Muscle of arm (tissue), 12 donors: ENCODE data around the gene TM9SF1. TPM values are rescaled to one million over a fixed set of nuclear protein-coding genes. Genes with fewer than 3 reads are reported as not detected.
"Not testable (repeated sequence)": the region's sequence is repeated elsewhere in the genome, so short reads cannot be mapped to it uniquely, and the experiment has no call there.

Experiments
- DNase-seq: peaks from one replicate; pipeline ENCODE4 v3.0.0-alpha.2; 2013
- polyA plus RNA-seq, 12 donors: library from polyadenylated mRNA; unstranded; fragments of 120-200 nt; gene quantifications; one replicate each; pipeline ENCODE4 v1.2.1, GENCODE V29; 2013; ENCODE audit not compliant: insufficient read length in 12 of 12

Gene TM9SF1
- polyA plus RNA-seq, 12 donors: 13.2 to 60.8 (median 17.5) TPM; not detected in 1

DNA sequence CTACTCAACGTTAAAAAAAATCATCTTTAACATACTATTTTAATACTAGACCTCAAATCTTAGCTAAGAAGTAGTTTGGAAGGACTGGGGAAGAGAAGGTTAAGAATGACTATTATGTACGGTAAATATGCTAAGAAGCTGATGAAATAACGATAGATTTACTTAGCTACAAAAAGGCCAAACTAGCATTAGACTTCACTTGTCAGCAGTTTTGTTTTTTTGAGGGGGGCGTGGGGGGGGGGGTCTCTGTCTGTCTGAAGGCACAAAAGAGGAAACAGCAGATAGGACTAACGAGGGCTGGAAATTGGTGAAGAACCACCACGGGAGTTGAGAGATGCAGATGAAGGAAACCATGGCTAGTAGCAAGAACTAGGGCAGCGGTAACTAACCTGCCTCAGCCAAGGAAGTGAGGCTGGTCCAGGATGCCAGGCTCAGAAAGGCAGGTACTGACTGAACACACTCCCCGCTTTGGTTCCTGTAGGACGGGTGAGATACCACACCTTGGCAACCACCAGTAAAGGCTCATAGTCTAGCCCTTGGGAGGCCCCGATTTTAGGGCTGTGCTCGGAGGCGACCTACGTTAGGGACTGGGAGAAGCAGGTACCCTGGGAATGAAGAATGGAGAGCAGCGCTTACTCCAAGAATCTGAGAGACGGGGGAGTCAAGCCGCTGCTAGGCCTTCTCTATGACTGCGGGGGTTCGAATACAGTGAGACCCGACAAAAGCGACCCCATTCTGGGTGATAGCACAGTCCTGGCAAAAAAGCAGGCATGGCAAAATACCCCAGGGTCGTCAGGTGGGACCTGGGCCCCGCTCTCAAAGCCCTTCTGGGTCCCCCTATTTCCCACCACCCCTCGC, 36.3 kb upstream of the TM9SF1 start:
- DNase-seq: no peak

DNA sequence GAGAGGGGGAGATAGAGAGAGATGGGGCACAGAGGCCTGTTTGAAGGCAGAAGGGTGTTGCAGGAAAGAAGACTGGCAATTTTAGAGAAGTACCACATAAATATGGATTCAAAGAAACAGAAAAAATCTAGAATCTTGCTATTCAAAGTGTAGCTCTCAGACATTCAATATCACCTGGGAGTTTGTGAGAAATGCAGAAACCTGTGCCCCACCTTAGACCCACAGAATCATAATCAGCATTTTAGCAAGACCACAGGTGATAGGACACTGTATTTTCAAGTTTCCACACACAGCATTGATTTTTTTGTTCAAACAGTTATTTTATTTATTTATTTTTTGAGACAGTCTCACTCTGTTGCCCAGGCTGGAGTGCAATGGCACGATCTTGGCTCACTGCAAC, 33.7 kb upstream of the TM9SF1 start:
- no peak for DNase-seq

DNA sequence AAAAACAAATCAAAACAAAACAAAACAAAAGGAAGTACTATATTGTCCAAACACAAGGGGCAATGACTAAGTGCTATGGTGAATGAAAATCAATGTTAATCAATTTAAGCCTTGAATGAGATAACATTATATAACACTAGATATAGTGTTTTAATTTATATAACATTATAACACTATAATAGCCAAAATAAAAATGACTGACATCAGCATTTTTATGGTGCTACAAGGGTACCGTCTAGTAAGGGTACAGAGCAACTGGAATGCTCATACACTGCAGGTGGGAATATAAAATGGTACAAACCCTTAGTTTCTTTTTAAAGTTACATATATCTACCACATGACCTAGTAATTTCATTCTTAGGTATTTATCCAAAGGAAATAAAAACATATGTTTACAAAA, 31.2 kb upstream of the TM9SF1 start:
- DNase-seq: no peak

DNA sequence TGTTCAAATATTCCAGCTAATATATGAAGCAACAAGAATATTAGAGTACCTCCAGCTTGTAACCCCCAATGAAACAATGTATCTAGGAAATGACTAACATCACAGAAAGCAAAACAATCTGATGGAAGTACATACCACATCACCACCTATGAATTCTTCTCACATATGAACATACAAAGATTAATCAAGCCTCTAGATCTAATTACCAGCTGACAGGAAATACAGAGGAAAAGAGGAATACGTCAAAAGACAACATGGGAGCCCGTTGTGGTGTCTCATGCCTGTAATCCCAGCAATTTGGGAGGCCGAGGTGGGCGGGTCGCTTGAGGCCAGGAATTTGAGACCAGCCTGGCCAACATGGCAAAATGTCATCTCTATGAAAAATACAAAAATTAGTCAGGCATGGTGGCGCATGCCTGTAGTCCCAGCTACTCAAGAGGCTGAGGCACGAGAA, 29.4 kb upstream of the TM9SF1 start:
- no peak for DNase-seq

DNA sequence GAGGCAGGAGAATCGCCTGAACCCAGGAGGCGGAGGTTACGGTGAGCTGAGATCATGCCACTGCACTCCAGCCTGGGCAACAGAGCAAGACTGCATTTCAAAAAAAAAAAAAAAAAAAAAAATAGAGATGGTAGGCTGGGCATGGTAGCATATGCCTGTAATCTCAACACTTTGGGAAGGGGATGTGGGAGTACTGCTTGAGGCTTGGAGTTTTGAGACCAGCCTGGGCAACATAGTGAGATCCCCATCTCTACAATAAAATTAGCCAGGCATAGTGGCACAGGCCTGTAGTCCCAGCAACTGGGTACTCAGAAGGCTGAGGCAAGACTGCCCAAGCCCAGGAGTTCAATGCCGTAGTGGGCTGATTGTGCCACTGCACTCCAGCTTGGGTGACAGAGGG, 27.7 kb upstream of the TM9SF1 start:
- not testable (repeated sequence) for DNase-seq

DNA sequence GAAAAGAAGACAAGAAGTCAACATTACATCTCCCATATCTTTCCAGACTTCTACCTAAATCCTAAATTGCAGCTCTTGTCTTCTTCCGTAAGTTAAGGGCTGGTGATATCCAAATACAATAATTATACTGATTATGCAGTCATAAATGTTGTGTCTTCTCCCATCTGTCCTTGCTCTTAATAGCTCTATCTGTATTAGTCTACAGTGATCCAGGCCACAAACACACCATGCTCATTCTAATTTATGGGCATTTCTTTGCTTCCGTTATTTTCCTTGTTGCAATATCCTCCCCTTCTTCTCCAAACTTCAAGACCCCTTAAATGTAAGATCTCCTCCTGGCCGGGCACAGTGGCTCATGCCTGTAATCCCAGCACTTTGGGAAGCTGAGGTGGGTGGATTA, 24.3 kb upstream of the TM9SF1 start:
- DNase-seq: no peak

DNA sequence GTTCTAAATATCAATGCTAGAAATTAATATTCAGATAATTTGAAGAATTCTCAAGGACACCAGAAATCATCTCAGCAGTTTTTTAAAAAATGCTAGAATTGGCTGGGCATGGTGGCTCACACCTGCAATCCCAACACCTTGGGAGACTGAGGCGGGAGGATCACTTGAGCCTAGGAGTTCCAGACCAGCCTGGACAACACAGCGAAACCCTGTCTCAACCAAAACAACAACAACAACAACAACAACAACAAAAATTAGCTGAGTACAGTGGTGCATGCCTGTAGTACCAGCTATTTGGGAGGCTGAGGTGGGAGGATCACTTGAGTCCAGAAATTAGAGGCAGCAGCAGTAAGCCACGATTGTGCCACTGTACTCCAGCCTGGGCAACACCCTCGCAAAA, 23.8 kb upstream of the TM9SF1 start:
- no peak for DNase-seq

DNA sequence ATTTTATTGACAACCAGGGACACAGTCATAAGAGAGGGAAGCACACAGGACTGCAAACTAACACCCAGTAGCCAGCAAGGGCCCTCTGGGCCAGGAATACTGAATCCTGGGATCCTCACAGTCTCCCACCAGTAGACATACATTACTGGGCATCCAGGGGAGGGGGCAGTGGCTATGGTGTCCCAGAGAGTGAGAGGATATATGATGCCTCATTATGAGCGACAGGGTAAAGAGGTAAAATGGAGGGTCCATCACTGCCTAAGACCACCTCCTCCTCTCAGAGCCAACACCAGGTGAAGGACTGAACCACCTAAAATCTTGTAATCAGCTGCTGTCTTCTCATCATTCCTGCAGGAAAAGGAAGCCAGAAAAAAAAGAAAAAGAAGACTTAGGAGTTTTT, 21.6 kb upstream of the TM9SF1 start:
- DNase-seq: not testable (repeated sequence)

DNA sequence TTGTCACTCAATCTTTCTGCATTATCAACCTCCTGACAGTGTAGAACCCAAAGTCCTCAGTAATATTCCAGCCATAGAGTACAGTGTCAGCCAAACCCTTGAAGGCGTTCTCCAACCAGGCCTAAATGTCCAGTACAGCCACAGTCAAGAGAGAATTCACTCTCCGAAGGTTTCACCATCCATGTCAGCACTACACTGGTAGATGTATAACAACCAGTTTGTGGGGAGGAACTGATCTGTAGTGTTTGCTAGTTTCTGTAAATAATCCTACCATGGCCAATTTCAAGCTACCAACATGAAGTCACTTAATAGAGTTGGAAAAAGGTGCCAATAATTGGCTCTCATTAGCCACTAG, 21.1 kb upstream of the TM9SF1 start:
- DNase-seq: no peak

DNA sequence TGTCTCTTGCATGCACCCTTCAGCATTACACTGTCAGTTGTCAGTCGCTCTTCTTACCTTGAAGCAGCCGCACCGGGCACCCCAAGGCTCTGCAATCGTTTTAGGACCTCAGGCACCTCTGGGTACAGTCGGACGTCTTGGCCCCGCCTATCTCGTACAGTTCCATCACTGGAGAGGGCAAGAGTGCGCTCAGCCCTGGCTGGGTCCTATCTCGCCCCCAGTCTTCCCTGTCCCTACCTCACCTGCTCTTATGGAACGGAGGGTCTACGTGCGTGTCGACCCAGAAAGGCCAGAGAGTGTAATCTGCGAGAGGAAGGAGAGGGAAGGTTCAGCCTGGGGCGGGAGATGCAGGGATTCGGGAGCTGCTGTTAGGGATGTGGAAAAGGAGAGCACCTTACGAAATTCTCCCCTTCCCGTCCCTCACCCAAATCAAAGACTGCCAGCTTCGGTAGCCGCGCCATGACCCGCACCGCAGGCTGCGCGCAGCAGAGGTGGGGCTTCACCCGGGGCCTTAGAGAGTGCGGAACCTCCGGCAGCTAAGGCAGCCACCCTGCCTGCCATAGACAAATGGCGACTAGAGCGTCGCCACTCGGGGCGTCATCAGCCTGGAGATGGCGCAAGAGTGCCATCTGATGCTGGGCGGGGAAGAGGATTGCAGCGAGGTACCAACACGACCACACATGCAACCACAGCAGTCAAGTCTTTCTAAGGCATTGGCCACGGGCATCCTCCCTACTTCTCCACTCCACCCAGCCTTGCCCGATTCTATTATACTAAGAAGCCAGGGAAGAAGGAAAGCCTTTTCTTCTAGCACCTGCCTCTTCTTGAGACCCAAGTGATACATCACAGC, 20.5 kb upstream of the TM9SF1 start, which contains the start of gene MDP1:
TSS of gene MDP1 (minus strand) at position 572 of the 850 bp plus-strand sequence. CDS start at position 461, 111 bp downstream.
- DNase-seq: peak; percentile 88

DNA sequence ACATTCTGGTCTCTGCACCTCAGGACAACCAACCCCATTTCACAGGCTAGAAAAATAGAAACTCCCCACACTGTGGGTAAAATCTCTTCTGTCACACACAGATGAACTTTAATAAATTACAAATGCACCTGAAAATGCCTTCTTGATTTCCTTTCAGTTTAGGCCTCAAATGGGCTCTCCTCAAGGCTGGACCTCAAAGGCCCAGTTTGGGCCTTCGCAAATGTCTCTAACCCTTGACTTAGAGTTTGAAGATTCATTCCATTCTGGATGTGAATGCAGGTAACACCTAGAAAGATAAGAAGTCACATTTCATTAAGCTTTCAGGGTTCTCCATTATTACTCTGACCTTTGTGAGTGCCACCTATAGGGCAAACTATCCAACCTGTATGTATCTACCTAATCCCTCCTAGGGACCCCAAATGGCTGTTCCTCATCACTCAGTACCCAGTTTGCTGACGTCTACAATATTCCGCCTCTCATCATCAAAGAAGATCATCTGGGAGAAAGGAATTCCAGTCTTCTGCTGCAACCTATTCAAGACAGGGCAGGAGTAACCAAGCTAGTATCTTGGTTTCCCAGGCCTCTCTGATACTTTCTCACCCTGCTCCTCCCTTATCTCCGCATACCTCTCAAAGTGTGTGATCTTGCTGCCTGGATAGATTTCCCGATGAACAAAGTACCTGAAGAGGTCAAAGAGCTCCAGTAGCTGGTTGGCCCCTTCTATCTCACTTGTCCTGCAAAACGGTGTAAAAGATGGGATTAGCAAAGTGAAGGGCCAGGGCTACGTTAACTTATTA, 18.8 kb upstream of the TM9SF1 start:
- DNase-seq: no peak

DNA sequence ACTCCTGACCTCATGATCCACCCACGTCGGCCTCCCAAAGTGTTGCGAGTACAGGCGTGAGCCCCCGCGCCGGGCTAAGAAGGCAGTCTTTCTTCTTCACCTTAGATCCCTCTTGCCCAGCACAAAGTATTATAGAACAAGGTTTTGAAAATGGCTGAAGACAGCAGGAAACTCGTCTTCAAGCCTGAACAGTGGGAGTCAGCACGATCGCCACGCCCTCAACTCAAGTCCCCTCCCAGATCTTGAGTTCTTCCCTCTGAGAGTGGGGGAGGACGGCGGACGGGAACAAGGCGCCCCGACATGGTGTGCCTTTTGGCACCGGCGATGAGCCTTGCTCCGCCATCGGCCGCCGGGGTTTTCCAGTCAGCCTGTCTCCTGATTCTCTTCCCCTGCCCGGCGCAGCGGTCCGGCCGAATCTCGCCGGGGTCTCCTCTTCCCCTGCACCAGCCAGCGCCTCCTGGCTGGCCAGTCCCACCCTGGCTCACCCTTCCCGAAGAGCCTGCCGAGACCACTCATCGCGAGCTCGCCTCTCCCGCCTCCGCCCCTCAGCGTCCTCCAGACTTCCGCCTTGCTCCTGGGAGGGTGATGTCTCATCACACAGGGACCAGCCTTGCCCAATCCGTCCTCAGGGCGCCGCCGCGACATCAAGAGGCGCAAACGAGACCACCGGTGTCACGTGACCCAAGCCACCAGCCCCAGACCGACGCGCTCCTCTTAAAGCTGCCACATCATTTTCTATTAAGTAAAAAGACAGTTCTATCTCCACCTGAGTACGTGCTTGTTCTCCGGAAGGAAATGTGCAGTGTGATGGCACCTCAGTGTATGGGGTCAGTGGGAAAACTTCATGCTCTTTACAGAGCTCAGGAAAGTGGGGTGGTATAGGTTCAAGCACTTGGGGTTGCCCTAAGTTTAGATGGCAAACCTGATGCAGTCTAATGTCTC, 18.0 kb upstream of the TM9SF1 start, which contains the start of gene CHMP4A:
TSS of gene CHMP4A (minus strand) at position 565 of the 942 bp plus-strand sequence. CDS start at position 516, 49 bp downstream.
- peak; percentile 96 for DNase-seq

DNA sequence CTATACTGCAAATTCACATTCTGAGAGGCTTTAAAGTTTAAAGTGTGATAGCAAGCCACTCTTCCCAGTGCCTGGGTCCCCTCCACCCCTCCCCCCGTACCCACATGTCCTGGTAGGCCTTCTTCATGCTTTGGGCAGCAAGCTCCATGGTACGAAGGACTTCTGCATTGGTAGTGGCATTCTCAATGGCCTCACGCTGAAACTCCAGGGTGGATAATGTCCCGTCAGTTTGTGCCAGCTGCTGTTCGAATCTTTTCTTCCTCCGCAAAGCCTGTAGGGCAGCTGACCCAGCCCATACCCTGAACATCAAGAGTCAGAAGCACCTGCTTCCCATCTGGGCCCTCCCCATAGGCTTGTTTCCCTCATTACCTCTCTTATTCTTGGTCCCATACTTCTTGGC, 16.1 kb upstream of the TM9SF1 start:
- no peak for DNase-seq

DNA sequence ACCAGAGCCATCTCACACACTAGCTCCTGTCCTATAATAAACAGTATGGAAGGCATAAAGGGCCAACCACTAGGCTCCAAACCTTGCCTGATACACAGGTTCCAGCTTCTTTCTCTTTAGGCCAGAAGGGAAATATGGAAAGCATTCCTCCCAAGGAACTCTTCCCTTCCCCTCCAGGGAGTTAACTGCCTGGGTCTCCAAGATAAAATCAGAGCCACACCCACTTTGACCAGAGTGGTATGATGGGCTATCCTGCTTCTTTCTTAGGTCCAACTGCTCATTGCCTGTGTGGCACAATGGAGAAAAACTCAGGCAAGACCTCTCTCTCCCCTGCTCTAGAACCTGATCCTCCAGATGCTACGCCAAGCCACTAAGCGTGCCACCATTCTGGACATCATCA, 12.4 kb upstream of the TM9SF1 start:
- DNase-seq: no peak

DNA sequence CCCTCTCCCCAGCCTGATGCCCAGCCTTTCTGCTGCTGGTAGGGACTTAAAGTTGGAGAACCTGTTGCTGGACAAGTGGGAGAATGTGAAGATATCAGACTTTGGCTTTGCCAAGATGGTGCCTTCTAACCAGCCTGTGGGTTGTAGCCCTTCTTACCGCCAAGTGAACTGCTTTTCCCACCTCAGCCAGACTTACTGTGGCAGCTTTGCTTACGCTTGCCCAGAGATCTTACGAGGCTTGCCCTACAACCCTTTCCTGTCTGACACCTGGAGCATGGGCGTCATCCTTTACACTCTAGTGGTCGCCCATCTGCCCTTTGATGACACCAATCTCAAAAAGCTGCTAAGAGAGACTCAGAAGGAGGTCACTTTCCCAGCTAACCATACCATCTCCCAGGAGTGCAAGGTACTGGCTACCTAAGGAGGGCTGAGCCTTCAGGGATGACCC, 11.9 kb upstream of the TM9SF1 start:
- DNase-seq: no peak

DNA sequence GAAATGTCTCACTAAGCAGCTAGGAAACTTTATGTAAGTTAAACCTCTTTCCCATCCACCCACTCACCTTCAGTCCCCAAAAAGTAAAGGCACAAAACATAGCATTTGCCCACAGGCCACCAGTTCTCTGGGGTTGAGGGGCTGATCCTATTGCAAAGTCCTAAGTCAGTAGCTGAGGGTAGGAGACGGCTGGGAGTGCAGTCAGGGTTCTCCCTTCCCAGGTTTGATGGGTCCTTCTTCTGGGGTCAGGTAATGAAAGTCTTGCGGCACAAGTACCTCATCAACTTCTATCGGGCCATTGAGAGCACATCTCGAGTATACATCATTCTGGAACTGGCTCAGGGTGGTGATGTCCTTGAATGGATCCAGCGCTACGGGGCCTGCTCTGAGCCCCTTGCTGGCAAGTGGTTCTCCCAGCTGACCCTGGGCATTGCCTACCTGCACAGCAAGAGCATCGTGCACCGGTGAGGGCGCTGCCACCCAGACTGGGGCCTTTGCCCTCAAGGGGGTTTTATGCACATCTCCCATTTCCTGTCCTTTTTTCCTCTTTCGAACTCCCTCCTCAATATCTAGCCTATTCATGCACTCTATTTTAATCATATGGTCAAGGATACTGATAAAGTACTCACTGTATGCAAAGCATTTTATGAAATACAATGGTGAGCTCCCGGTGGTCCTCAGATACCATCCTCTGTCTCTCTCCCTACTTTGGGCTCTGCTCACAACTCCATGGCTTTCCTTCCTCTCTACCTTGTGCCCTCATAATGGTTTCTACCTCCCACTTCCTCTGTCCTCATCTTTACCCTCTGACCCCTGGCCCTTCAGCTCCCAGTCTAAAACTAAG, 11.2 kb upstream of the TM9SF1 start:
- DNase-seq: no peak

DNA sequence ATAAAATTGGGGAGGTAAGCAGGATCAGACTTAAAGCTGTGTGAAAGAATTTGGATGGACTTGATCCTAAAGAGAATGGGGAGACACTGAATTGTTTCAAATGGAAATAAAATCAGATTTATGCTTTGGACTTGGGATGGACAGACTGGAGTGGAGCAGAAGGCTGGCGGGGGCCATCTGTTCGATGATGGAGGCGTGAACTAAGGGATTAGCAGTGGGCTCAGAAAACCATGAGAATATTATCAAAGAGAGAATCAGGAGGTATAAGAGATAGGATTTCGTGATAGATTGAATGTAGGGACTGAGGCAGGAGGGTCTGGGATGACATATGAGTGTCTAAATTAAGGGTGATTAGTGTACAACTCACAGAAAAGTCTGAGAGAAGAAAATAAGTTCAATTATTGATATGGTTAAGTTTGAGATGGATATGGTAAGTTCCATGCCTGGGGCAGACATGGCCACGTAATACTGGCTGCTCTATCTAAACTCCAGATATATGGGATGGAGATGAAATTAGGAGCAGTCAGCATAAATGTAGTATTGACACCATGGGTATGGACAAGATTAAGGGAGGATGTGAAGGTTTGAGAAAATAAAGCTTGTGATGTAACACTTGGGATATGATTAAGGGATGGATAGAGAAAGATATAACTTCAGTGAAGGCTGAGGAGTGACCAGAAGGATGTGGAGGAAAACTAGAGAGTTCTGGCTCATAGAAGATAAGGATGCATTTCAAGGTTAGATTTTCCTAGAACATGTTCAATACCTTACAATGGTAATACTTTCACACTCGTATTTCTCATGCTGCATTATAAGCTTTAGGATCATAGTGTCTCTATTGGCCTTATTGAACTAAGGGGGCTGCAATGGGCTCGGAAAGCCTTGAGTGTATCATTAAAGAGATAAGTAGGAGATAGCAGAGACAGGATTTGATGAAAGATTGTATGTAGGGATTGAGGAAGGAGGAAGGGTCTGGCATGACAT, 9.2 kb upstream of the TM9SF1 start:
- no peak for DNase-seq

DNA sequence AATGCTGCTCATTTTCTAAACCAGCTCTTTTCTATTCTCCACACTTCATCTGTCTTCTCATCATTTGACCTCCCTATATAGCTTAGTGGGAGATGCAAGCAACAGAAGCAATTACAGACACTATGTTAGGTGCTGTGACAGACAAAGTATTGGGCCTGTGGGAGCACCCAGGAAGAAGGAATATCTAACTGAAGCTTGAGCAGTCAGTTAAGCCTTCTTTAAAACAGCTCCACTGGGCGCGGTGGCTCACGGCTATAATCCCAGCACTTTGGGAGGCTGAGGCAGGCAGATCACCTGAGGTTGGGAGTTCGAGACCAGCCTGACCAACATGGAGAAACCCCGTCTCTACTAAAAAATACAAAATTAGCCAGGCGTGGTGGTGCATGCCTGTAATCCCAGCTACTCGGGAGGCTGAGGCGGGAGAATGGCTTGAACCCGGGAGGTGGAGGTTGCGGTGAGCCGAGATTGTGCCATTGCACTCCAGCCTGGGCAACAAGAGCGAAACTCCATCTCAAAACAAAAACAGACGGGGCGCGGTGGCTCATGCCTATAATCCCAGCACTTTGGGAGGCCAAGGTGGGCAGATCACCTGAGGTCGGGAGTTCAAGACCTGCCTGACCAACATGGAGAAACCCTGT, 8.1 kb upstream of the TM9SF1 start:
- DNase-seq: not testable (repeated sequence)
